ENCODE data around the gene LIMS1.

DNA sequence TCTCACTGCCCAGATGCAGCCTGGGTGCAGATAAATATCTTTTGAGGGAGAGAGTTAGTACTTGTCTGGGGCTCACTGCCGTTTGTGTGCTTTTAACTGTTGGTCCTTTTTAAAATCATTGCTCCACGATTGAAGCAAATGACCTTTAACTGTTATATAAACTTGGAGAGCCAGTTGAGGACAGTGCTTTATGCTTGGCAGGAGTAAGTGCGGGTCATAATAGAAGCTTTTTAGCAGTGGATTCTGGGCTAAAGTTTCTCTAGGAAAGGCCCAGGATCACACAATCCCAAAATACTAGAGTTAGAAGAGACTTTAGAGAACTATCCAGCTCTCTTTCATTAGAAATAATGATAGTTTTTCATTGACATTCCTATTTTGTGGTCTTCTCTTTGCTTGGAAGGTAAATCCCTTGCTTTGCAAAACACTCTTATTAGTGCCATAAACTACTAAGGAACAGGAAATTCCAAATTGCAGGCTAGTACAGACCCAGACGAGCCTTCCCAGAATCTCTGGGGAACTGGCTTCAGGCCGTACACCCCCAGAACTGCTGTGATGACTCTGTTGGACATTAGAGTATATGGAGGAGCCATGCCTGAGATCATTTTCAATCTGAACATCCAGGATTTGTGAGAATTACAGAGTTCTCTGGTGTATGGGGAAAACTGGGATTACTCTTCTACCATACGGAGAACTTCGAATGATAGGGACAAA, 19.1 kb downstream of the LIMS1 start:
- no peak for TF ChIP-seq EZH2phosphoT487 (conservative IDR thresholded peaks at IDR 0.05; ENCODE audit: low read length)
- TF ChIP-seq, protein P1, sequence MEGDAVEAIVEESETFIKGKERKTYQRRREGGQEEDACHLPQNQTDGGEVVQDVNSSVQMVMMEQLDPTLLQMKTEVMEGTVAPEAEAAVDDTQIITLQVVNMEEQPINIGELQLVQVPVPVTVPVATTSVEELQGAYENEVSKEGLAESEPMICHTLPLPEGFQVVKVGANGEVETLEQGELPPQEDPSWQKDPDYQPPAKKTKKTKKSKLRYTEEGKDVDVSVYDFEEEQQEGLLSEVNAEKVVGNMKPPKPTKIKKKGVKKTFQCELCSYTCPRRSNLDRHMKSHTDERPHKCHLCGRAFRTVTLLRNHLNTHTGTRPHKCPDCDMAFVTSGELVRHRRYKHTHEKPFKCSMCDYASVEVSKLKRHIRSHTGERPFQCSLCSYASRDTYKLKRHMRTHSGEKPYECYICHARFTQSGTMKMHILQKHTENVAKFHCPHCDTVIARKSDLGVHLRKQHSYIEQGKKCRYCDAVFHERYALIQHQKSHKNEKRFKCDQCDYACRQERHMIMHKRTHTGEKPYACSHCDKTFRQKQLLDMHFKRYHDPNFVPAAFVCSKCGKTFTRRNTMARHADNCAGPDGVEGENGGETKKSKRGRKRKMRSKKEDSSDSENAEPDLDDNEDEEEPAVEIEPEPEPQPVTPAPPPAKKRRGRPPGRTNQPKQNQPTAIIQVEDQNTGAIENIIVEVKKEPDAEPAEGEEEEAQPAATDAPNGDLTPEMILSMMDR (IDR thresholded peaks at IDR 0.05; ENCODE audit: insufficient read depth, low read length, poor library complexity, severe bottlenecking) = no peak

Data from SU-DHL-6 (cell line).